ENCODE measurements around the gene TUSC2.
"Not testable (repeated sequence)": the region's sequence is repeated elsewhere in the genome, so short reads cannot be mapped to it uniquely, and the experiment has no call there.

TUSC2 gene

DNA sequence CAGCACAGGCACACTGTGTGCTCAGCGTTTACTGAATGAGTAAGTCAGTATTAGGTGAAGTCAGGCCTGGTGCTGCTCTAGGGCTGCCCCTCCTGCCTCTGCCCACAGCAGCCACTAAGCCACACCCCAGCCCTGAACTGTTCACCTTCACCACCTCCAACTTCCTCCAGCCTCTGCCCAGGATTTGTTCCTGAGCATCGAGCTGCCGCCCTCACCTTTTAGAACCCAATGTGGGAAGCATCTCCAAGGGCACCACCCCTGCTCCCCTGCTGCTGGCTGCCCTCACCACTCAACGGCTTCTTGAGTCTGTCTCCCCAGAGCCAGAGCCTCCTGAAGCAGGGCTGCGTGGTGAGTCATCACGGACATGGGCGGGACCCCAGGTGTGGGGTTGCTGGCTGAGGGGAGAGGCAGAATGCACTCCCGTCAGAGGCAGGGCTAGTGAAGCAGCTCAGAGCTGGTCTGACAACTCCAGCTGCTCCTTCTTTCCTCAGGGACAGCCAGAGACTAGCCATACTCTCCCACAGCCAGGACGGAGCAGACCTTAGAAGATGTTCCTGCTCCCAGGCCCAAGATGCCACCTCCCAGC, 11.3 kb downstream of the TUSC2 start:
- DNase-seq = no peak

DNA sequence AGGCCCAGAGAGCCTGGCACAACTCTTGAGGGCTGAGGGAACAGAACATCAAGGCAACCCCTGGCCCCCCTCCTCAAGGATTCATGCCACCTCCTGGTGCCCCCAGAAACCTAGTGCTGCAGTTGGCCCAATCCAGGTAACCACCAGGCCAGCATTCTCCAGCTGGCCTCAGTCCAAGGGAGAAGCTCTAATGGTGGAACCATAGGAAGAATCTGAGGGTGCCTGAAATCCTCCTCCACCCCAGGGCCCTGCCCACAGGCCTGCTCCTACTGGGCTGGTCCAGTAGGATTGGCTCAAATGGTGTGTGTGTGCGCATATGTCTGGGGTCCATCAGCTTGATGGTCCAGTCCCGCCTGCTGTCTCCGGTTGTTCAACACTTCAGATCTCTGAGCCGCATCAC, 13.2 kb downstream of the TUSC2 start:
- no peak for DNase-seq

DNA sequence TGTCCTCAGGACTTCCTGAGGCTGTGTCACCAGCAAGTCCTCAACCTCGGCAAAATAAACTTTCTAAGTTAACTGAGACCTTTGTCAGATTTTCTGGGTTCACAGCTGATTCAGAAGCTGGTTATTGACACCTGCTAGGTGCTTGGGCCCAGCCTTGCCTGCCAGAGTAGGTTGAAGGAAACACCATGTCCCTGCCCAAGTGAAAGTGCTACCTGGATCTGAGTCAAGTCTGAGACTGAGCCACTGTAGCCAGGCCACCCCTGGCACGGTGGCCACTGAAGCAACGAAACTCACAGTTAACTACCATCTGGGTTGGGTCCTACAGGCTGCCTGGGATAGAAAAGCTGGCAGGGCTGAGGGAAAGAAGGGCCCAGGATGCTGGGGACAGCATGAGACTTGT, 13.7 kb downstream of the TUSC2 start:
- DNase-seq = no peak

DNA sequence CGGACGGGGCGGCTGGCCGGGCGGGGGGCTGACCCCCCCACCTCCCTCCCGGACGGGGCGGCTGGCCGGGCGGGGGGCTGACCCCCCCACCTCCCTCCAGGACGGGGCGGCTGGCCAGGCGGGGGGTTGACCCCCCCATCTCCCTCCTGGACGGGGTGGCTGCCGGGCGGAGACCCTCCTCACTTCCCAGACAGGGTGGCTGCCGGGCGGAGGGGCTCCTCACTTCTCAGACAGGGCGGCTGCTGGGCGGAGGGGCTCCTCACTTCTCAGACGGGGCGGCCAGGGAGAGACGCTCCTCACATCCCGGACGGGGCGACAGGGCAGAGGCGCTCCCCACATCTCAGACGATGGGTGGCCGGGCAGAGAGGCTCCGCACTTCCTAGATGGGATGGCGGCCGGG, 16.0 kb downstream of the TUSC2 start:
- not testable (repeated sequence) for DNase-seq

DNA sequence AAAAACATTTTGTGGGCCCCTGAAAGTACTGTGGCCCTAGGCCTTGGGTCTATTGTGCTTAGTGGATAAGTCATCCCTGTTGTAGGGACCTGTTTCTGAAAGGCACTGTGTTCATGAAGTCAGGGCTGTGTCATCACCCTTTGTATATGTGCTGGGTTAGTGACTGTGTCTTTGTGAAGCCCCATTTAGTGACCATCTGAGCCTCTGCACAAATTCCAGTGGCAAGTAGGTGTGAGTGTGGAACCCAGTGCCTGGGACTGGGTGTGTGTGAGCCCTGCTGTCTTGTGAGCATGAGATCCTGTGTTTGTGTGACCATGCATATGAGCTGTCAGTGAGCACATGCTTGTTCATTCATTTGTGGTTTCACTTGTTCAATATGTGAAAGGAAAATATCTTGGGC, 23.4 kb downstream of the TUSC2 start:
- no peak for DNase-seq

DNA sequence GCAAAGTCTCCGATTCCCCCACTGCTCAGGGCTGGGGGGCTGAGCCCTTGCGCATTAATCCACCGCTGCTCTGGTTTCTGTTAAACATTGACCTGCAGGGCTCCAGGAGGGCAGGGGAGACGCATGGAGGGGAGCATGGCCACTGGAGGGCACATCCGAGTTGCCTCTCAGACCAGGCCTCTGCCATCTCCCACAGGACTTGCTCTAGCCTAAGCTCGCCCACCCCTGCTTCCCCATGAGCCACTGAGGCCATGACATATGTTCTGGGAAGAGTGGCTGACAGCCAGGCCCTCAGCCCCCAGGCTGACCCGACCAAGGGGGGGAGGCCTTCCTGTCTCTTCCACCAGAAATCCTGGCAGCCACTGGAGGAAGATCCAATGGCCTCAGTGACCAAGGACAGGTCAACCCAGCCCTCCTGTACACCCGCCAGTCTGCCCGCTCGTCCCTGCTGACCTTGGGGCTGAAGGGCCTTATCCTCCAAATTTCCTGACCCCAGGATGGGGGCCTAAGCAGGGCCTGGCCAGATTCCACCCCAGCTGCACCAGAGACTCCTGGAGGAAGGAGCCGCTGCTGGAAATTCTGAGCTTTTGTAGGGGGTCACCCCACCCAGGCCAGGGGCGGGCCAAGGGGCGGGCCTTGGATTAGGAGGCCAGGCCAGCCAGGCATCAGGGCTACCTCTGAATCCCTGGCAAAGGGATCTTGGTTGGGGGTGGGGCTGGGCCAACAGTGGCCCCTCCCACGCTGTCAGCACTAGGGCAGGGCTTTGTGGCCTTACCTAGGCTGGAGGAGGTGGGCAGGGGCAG, 24.8 kb downstream of the TUSC2 start, which contains the start of gene HYAL1:
TSS of gene HYAL1 (minus strand) at position 562 of the 803 bp plus-strand sequence. CDS start 618 bp downstream, outside the sequence.
- DNase-seq = no peak

DNA sequence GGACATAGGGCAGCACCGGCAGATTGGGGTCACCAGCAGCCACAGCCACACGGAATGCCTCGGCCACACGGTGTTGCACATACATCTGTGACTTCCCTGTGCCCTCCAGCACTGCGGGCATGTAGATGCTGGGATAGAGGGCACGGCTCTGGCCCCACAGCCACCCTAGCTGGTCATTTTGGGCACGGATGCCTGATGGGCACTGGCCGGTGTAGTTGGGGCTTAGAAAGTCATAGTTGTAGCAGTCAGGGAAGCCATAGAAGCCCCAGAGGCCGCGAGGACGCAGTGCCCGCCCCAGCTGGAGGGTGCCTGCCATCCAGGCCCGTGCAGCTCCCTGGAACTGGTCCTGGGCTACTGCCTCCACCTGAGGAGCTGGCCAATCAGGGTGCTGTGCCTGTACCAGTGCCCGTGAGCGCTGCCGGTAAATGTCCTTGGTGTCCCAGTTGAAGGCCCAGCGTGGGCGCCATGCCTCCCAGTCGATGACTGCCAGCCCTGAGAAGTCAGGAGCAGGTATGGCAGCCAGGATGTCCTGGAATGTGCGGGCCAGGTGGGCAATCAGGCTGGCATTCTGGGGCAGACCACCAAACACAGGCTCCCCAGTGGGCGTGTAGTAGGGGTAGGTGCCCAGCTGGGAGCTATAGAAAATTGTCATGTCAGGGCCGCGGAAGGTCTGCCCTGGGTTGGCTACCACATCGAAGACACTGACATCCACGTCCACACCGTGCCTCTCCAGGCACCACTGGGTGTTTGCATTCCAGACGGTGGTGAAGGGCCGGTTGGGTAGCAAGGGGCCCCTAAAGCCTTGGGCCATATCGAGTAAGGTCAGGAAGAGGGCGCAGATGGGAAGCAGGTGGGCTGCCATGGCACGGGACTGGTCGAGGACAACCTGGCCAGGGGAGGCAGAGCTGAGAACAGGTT, 25.7 kb downstream of the TUSC2 start:
- no peak for DNase-seq

DNA sequence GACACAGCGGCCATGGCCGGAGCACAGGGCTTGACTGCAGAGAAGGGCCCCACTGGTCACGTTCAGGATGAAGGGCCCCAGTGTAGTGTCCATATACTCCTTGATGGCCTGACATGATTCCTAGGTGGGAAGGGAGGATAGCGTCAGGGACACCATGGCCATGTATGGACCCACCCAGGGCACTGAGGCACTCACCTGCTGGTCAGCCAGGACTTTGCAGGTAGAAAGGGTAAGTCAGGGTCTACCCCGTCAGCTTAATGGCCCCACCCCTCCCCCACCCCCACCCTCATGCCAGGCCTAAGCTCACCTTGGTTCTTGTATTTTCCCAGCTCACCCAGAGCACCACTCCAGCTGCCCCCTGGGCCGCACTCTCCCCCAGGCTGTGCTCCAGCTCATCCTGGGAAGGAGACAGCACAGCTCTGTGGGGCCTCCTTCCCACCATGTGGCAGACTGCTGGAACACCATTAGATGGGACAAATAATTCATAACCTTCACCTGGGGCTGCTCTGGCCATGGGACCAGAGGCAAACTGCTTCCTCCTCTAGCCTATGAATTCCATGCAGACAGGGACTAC, 27.3 kb downstream of the TUSC2 start:
- DNase-seq = no peak

DNA sequence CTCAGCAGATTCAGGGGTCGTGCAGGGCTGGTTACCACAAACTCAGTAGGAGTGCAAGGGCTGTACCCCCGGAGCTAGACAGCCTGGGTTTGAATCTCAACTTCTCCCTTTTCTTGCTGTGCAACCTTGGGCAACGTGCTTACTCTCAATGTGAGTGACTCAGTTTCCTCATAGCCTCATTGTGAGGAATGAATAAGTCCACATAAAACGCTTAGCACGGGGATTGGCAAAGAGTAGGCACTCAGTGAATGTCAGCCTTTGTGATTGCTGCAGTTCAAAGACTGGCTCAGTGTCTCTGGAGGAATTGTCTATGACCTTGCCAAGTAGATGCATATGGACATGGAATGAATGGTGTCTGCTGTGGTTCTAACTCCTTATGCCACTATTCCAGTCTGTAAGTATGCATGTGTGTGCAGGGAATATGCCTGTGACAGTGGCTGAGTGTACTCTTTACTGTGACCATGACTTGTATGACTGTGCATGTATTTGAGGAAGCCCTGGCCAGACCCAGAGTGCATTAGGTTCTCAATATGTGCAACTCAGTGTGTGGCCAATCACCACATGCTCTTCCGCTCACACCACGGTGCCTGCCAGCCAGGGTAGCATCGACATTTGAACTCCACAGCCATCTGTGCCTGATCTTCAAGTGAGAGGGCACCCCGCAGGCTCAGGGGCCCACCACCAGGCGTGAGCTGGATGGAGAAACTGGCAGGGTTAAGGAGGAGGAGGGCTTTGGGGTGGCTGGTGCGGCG, 27.9 kb downstream of the TUSC2 start:
- DNase-seq = no peak

DNA sequence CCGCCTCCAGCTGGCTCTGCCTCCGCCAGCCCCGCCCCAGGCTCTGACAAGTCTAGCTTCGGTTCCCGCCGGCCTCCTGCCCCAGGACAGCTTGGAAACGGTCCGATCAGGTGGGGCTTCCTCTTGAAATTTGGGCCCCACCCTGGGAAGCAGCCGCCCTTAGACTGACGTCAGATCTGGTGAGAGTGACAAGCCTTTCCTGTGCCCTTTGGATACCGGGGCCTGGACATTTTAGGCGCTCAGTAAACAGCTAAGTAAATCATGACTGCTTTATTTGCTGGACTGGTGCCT, 28.4 kb downstream of the TUSC2 start:
- no peak for DNase-seq

DNA sequence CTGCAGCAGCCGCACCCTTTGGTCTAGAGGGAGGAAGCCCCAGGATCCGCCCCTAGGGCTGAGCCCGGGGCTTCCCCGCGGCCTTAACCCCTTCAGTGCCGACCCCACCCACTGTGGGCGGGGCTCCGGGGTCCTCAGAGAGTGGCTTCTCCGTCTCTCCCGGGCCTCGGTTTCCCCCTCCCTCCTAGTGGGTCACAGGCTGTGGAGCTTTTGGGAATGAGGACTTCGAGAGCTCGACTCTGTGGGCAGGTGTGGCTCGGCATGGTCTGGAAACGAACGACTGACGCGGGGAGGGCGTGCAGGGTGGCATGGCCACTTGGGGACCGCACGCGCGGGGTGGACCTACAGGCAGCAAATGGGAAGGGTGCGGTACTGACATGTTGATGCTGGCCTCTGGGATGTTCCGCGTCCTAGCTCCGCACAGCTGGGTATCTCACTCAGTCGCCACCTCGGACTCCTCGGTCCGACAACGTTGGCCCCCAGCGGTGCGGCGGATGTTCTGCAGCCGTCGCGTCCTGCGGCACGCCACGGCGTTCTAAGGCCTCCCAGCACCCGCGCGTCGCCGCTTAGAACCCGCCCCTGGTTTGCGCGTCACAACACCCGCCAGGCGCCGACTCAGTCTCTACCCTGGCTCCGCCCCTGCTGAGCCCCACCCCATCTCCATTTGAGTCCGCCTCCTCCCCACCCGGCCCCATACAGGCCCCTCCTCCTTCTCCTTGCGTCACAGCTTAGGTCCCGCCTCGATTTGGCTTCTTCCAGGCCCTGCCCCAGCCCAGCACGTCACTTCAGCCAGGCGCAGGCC, 29.0 kb downstream of the TUSC2 start, which contains the start of the genes HYAL3 and NAA80:
TSS of gene HYAL3 (minus strand) at position 570 of the 802 bp plus-strand sequence. CDS start 3,803 bp downstream, outside the sequence.
TSS of gene NAA80 (minus strand) at position 570 of the 802 bp plus-strand sequence. CDS start 1,942 bp downstream, outside the sequence.
- DNase-seq = peak; percentile 89

DNA sequence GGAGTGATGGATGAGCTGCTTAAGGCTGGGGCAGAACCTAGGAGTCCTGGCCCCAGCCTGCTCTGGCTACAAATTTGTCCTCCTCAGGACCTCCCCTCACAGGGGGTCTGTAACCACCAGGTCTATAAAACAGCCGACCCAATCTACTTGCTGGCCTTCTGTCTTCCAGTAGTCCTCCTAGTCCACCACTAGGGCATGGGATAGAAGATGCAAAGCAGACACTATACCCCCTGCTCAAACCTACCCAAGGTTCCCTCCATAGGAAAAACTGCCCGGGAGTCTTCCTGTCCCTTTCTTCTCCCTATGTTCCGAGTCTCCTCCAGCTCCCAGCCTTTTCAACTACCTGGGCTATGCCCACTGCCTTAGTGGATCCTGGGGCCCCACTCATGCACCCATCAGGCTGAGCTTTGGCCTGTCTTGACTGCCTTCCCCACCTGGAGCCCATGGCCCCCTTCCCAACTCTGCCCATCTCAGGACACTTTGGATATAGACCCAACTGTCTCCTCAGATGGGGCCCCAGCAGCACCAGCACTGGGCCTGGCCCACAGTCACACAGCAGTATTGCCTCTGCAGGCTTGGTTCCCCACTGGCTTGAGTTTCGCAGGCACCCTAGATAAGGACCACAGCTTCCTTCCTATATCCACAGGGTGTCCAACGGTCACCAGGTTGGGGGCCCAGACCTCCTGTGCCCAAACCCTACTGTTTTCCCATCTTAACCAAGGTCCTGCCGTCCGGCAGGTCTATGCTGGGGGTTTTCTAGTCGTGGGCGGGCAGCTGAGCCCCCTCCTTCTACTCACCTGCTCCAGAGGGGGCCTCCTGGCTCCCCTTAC, 29.9 kb downstream of the TUSC2 start:
- DNase-seq = no peak

DNA sequence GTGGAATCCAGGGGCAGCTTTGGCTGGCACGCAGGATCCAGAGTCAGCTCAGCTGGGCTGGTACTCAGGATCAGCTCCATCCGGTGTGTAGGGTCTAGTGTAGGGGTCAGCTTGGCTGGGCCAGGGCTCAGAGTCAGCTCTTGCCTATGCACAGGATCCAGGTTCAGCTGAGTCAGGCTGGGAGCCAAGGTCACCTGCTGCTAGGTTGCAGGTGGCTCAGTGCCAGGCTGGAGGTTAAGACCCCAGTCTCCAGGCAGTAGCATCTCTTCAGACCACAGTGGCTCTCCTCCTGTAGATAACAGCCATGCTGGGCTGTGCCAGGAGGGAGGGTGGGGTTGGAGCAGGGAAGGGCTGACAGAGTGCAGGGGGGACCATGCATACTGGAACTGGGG, 30.6 kb downstream of the TUSC2 start:
- no peak for DNase-seq

DNA sequence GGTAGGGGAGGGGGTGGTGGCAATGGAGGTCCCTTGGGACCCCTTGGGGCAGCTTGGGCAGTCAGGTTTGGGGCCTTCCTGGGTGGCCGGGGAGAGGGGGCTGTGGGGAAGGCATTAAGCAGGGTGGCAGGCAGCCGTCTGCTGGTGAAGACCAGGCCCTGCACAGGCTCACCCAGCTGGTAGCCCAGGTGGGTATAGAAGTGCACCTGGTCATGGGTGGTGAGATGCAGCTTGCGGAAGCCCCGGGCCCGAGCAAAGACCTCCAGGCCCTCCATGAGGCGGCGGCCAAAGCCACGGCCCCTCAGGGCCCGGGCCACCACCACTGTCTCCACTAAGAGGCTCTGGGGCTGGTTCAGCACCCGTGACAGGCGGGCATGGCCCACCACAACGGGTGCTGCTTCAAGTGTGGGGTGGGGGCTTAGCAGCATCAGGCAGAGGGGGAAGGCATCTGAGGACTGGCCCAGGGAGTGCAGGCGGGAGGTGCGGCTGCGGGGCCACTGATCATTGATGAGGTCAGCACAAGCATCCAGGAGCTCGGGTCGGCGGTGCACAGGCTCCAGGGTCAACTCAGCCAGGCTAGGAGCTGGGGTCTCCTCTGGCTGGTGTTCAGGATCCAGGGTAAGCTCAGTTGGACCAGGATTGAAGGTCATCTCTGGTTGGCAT, 31.2 kb downstream of the TUSC2 start:
- DNase-seq = no peak

DNA sequence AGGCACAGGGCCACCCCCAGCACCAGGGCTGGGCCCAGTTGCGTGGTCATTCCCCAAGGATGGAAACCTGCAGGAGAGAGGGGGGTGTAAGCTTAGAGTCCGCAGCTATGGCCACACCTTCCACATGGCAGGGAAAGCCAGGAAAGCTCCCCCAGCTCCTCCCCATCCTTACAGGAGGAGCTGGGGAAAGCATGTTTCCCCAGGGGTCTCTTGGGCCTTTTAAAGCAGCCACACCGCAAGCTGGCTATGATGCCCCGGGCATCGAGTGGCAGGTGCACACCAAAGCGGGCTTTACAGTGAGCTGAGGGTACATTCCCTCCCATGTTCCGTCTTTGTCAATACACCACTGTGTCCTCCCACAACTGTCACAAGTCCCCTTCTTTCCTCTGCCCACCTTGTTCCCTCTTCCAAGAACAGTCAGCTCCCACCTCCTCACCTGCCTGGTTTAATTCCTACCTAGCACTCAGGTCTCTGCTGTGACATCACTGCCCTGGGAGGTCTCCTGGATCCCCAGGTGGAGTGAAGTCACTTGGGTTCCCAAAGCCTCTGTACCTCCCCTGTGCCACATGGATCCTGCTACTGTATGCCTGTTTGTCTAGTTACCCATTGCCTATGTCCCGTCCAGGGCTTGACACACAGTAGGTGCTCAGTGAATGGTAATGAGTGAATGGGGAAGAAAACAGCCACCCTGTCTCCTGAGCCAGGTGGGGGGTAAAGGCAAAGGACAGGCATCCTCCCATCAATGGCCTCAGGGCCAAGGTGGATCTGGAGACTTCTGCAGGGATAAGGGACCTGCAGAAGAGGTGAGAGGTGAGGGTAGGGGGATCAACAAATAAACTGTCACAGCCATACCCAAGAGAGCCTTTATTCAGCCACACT, 32.2 kb downstream of the TUSC2 start:
- no peak for DNase-seq

DNA sequence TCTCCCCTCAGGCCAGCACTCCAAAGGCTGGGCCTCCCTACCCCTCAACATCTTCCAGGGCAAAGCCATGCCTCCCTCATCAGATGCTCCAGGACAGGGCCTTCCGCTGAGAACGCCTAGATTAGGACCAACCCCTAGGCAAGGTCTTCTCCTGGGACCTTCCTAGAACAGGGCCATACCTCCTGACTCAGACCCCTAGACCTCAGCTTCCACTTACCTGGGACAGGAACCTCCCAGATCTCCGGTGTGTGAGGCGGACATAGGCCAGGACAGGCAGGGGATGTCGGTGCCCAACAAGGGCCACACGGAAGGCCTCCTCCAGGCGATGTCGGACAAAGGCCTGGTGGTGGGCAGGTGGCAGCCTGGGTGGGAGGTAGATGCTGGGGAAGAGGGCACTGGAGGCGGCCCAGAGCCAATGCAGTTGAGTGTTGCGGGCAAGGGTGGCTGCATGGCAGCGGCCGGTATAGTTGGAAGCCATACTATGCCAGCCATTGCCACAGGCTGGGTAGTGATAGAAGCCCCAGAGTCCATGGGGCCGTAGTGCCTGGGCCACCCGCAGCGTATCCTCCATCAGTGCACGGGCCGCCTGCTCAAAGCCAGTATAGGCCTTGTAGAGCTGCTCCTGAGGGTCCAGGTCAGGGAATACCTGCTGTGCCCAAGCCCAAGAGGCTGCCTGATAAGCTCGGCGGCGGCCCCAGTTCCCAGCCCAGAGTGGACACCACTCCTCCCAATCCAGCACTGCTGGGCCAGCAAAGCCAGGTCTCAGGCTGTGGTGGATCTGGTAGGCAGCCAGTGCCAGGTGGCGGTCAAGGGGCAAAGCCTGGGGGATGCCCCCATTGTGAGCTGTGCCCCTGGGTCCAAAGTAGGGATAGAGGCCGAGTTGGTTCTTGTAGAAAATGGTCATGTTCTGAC, 33.3 kb downstream of the TUSC2 start:
- no peak for DNase-seq

DNA sequence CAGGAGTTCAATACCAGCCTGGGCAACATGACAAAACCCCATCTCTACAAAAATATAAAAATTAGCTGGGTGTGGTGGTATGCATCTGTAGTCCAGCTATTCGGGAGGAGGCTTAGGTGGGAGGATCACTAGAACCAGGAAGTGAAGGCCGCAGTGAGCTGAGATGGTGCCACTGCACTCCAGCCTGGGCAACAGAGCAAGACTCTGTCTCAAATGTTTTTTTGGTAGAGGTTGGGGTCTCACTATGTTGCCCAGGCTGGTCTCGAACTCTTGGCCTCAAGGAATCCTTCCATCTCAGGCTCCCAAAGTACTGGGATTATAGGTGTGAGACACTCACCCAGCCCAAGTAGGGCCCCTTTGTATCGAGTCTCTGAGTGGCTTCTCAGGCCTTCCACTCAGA, 33.9 kb downstream of the TUSC2 start:
- DNase-seq = no peak
